Transverse colon (tissue), 4 donors: ENCODE results near the gene HRH2. TPM values are rescaled to one million over a fixed set of nuclear protein-coding genes. Genes with fewer than 3 reads are reported as not detected.

Experiments
- DNase-seq: peaks from one replicate; pipeline ENCODE4 v3.0.0-alpha.2; 2019
- H3K27ac ChIP-seq, 4 donors: fragments of 200-600 bp; sonication (generic); 2 replicates each; pipeline ENCODE4 v1.5.1; 2016 to 2018; ENCODE audit warnings: inconsistent platforms in 4 of 4
- H3K27me3 ChIP-seq: fragments of 200-600 bp; sonication (generic); 2 replicates; pipeline ENCODE4 v1.5.1; 2017; ENCODE audit warnings: inconsistent platforms
- H3K36me3 ChIP-seq, 4 donors: fragments of 200-600 bp; sonication (generic); 2 replicates each; pipeline ENCODE4 v1.5.1; 2017 to 2019; ENCODE audit warnings: inconsistent platforms in 4 of 4
- H3K4me1 ChIP-seq, 4 donors: fragments of 200-600 bp; sonication (generic); 2 replicates each; pipeline ENCODE4 v1.5.1; 2017 to 2020; ENCODE audit warnings: inconsistent platforms in 4 of 4
- H3K4me3 ChIP-seq, 4 donors: fragments of 200-600 bp; sonication (generic); 1 replicate in 1 of 4; 2 replicates in 3 of 4; pipeline versions ENCODE4 v1.5.1 to v1.6.1; 2017 to 2019; ENCODE audit warnings: inconsistent platforms in 4 of 4
- H3K9me3 ChIP-seq, 2 donors: fragments of 200-600 bp; sonication (generic); 2 replicates each; pipeline ENCODE4 v1.5.1; 2017 to 2019; ENCODE audit warnings: inconsistent platforms in 2 of 2
- EP300 ChIP-seq: sonication (generic); formaldehyde crosslinking; IDR thresholded peaks from one replicate; pipeline ENCODE4 v1.6.1; 2017; ENCODE audit warnings: antibody characterized with exemption, low read depth
- POLR2A ChIP-seq: fragments of 450-650 bp; IDR thresholded peaks from one replicate; pipeline ENCODE4 v1.6.1; 2016; ENCODE audit warnings: antibody characterized with exemption, mild to moderate bottlenecking, moderate library complexity
- POLR2AphosphoS5 ChIP-seq, 3 donors: sonication (generic); formaldehyde crosslinking; IDR thresholded peaks; one replicate each; pipeline ENCODE4 v1.6.1; 2016; ENCODE audit warnings: antibody characterized with exemption in 3 of 3
- WGBS, 2 donors: methylation state at CpG; one replicate each; pipeline ENCODE4 v1.1.5; 2018; ENCODE audit warnings: low coverage in 1 of 2; 5-methylcytosine and 5-hydroxymethylcytosine counted together
- in situ Hi-C, 4 donors: fragments of 200-750 bp; cut with MboI; loops; one replicate each; pipeline versions ENCODE4 v1.15.0 to v1.15.1; 2017; ENCODE audit warnings: low sequenced_read_pairs in 3 of 4, low pct_ligation_motif_present in 1 of 4, low pct_unique_long_range_greater_than_20kb in 1 of 4
- intact Hi-C: fragments of 100-400 bp; cut with DNase I; formaldehyde crosslinking; loops from one replicate; pipeline ENCODE4 v1.15.1; 2023; ENCODE audit warnings: low total_unique reads
- total RNA-seq, 4 donors: library from RNA; depleted of rRNA; stranded (reverse); fragments of >200 nt; gene quantifications; one replicate each; pipeline ENCODE4 v1.1.0, GENCODE V29; 2016
- TF ChIP-seq, protein P1 (sequence below), 5 experiments: fragments of 200-600 bp in 3 of 5; fragments of 450-650 bp in 2 of 5; sonication (generic) in 3 of 5; IDR thresholded peaks; 1 replicate in 2 of 5; 2 replicates in 3 of 5; pipeline ENCODE4 v1.5.1; 2016 to 2017; ENCODE audit warnings: antibody characterized with exemption in 5 of 5, inconsistent platforms in 3 of 5, mild to moderate bottlenecking in 2 of 5, moderate library complexity in 1 of 5

HRH2 gene
- total RNA-seq, 4 donors from 2014 or later: 0.20 to 1.5 (median 0.74) TPM

DNA sequence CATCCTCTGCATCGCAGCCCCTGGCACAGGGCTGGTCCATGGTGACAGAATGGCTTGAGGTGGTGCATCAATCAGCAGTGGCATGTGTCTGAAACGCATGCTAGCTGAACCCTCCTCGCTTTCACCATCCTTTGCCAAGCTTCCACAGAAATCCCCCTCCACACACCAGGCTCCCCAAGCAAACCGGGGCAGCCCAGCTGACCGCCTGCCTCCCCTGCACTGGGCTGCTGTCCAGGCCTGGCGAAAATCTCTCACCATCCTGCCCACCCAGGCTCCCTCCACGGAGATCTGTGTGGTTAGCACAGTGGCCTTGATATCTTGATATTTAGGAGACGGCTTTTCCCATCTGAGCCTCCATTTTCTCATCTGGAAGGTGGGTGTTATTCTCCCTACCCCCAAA, 905 bp upstream of the HRH2 start:
- no peak overlapping the region for H3K27ac ChIP-seq

DNA sequence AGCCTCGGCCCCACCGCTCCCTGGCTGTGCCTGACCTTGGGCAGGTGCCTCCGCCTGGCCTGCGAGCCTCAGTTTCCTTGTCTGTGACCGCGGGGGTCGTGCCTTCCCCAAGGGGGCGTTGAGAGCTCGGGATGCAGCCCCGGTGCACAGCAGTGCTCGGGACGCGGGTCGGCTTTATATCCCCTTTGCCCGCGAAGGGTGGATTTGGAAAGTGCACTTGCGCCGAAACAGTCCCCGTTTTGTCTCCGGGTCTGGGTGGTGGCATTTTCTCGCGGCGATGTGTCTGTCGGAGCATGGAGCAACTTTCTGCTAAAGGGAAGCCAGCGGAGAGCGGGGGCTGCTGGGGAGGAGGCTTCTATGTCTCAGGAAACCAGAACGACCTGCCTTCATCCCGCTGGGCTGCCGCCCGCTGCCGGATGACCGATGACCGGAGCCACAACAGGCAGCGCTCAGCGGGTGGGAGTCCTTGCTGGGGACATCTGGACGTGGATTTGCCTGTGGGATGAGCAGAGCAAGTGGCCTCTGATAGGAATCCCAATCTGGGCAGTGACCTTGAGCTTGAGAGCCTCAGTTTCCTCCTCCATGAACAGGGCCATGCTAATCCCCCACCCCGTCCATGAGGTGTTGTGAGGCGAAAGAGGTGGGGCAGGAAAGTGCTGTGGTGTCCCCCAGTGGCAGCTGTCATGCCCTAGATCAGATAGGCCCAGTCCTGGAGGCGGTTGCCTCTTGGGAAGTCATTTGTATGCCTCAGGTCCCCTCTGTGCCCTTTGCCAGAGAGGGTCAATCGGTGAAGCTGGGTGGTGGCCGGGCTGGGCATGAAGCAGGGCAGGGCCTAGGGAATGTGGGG, 651 bp downstream of the HRH2 start:
- Histone ChIP-seq H3K4me3 (peak overlapping the region in 3 of 4 donors; percentile 13 to 50 (median 30)), H3K9me3 (no peaks in the 10 kb centered on the region), H3K27ac (peak overlapping the region in 2 of 4 donors; percentile 15 to 49), H3K36me3 (no peaks in the 10 kb centered on the region), H3K27me3 (peaks cover 38% of the 10 kb centered on the region), H3K4me1 (peaks cover 0 to 8% (median 6%) of the 10 kb centered on the region in 4 donors)
- WGBS, 2 donors: 27% methylated on average over 38 of the region's 41 CpGs; no CpG with 5 or more reads in 1 of the 2 donors
- intact Hi-C loops: no loop called here
- in situ Hi-C loops: no loop called here
- no peak for TF ChIP-seq POLR2A
- TF ChIP-seq, protein P1, sequence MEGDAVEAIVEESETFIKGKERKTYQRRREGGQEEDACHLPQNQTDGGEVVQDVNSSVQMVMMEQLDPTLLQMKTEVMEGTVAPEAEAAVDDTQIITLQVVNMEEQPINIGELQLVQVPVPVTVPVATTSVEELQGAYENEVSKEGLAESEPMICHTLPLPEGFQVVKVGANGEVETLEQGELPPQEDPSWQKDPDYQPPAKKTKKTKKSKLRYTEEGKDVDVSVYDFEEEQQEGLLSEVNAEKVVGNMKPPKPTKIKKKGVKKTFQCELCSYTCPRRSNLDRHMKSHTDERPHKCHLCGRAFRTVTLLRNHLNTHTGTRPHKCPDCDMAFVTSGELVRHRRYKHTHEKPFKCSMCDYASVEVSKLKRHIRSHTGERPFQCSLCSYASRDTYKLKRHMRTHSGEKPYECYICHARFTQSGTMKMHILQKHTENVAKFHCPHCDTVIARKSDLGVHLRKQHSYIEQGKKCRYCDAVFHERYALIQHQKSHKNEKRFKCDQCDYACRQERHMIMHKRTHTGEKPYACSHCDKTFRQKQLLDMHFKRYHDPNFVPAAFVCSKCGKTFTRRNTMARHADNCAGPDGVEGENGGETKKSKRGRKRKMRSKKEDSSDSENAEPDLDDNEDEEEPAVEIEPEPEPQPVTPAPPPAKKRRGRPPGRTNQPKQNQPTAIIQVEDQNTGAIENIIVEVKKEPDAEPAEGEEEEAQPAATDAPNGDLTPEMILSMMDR (IDR thresholded peaks at IDR 0.05): no peak
- TF ChIP-seq EP300: no peak
- no peak for TF ChIP-seq POLR2AphosphoS5 (IDR thresholded peaks at IDR 0.05)
- DNase-seq: no peak

More for the DNA sequence above, 905 bp upstream of the HRH2 start:
- Histone ChIP-seq H3K27me3 (peaks cover 38% of the 10 kb centered on the region), H3K36me3 (no peaks in the 10 kb centered on the region), H3K4me3 (no peak overlapping the region), H3K9me3 (no peaks in the 10 kb centered on the region), H3K4me1 (peaks cover 0 to 8% (median 6%) of the 10 kb centered on the region in 4 donors)
- WGBS, 2 donors: 71% methylated on average over 8 of the region's 8 CpGs; no CpG with 5 or more reads in 1 of the 2 donors
- no peak for DNase-seq
- TF ChIP-seq, protein P1 (IDR thresholded peaks at IDR 0.05): no peak
- TF ChIP-seq EP300 (no peak), POLR2AphosphoS5 (IDR thresholded peaks at IDR 0.05) (no peak), POLR2A (no peak)
- intact Hi-C loops: no loop called here
- in situ Hi-C loops: no loop called here

DNA sequence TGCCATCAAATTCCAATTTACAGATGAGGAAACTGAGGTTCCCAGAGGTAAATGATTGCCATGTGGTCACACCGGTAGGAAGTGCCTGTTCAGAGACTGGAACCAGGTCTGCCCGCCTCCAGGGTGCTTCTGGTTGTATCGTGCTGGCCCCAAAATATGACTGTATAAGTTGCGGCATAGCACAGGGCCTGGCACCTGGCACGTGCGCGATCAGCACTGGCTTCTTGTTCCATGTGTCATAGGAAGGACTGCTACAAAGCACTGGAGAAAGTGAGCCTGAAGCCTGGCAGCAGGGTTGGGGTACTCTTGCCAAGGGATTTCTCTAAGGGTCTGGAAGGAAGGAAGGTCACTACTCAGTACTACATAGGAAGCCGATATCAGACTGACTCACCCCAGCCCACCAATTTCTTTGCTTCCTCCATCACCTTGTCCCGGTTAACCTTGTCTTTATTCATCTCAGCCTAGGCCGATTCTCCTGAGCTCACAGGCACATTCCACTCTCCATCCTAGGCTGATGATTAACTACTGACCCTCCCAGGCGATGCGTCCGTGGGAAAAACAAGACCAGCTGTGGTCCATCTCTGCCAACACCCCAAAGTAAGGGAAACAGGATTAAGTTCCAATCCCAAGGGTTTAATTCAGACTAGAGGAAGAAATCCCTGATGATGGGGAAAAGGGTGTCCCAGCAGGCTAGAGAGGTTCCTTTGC, 1.8 kb downstream of the HRH2 start:
- in situ Hi-C loops: no loop called here
- TF ChIP-seq EP300: no peak
- TF ChIP-seq POLR2AphosphoS5 (IDR thresholded peaks at IDR 0.05): no peak
- TF ChIP-seq, protein P1 (IDR thresholded peaks at IDR 0.05): no peak
- no peak for TF ChIP-seq POLR2A
- no peaks in the 10 kb centered on the region for H3K9me3 ChIP-seq
- no peak overlapping the region for H3K4me3 ChIP-seq
- H3K4me1 ChIP-seq: peaks cover 0 to 8% (median 6%) of the 10 kb centered on the region in 4 donors
- H3K36me3 ChIP-seq: no peaks in the 10 kb centered on the region
- intact Hi-C loops: no loop called here
- peaks cover 38% of the 10 kb centered on the region for H3K27me3 ChIP-seq
- WGBS, 2 donors: 42 to 68% methylated on average over 3 to 13 of the region's 13 CpGs
- DNase-seq: no peak
- H3K27ac ChIP-seq: no peak overlapping the region
